ENCODE data around the gene ABO. TPM values are rescaled to one million over a fixed set of nuclear protein-coding genes. Genes with fewer than 3 reads are reported as not detected.
"Not testable (repeated sequence)": the region's sequence is repeated elsewhere in the genome, so short reads cannot be mapped to it uniquely, and the experiment has no call there.

The ABO gene
- total RNA-seq, 1 donor from 2014 or later, result 4.8 TPM

DNA sequence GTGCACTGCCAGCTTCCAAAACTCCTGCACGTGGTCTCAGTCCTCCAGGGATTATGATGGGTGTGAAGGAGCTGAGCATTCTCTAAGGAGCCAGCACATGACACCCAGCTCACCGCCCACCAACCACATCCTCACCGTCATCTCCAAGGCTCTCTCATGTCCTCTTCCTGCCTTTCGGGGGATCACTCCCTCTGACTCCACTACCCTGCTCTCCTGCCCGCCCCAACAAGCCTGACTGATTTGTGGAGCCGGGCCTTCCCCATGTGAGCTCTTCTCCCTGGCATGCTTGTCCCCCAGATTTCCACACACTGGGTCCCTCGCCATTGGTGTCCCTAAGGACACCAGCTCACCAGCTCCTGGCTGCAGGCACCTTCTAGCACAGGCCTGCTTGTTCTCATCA is 1.9 kb downstream of the ABO start:
- Histone ChIP-seq H3K4me3 (no peak overlapping the region), H3K27ac (no peak overlapping the region), H3K4me1 (no peaks in the 10 kb centered on the region), H3K9me3 (no peaks in the 10 kb centered on the region), H3K36me3 (no peaks in the 10 kb centered on the region), H3K27me3 (peaks cover 8% of the 10 kb centered on the region)
- TF ChIP-seq, protein P1, sequence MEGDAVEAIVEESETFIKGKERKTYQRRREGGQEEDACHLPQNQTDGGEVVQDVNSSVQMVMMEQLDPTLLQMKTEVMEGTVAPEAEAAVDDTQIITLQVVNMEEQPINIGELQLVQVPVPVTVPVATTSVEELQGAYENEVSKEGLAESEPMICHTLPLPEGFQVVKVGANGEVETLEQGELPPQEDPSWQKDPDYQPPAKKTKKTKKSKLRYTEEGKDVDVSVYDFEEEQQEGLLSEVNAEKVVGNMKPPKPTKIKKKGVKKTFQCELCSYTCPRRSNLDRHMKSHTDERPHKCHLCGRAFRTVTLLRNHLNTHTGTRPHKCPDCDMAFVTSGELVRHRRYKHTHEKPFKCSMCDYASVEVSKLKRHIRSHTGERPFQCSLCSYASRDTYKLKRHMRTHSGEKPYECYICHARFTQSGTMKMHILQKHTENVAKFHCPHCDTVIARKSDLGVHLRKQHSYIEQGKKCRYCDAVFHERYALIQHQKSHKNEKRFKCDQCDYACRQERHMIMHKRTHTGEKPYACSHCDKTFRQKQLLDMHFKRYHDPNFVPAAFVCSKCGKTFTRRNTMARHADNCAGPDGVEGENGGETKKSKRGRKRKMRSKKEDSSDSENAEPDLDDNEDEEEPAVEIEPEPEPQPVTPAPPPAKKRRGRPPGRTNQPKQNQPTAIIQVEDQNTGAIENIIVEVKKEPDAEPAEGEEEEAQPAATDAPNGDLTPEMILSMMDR (IDR thresholded peaks at IDR 0.05), result no peak
- DNase-seq (ENCODE audit: low spot score in 2 of 2), result no peak
- intact Hi-C loops (cut with DNase I), result no loop called here

DNA sequence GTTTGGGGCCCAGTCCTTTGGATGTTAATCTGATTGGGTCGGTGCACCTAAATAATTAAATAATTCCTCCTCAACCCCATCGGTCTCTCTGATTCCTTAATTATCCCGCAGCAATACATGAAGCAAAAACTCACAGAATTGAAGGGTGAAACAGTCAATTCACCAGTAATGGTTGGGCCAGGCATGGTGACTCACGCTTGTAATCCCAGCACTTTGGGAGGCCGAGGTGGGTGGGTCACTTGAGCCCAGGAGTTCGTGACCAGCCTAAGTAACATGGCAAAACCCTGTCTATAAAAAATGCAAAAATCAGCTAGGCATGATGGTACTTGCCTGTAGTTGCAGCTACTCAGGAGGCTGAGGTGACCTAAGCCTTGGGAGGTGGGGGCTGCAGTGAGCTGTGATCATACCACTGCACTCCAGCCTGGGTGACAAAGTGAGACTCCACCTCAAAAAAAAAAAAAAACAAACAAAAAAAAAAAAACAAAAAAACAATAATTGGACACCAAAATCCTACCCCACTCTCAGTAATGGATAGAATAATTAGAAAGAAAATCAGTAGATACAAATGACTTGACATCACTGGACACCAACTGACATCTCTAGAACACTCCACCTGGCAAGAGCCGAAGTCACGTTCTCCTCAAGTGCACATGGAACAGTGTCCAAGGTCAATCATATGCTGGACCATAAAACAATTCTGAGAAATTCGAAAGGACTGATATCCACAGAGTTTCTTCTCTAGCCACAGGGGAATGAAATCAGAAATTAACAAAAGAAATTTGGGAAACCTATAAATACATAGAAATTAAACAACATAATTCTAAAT is 5.3 kb downstream of the ABO start:
- H3K9me3 ChIP-seq, result no peaks in the 10 kb centered on the region
- TF ChIP-seq, protein P1 (IDR thresholded peaks at IDR 0.05), result no peak
- H3K27ac ChIP-seq, result no peak overlapping the region
- no peak for DNase-seq (ENCODE audit: low spot score in 2 of 2)
- H3K4me3 ChIP-seq, result no peak overlapping the region
- no peaks in the 10 kb centered on the region for H3K36me3 ChIP-seq
- no peaks in the 10 kb centered on the region for H3K4me1 ChIP-seq
- no peaks in the 10 kb centered on the region for H3K27me3 ChIP-seq
- intact Hi-C loops (cut with DNase I), result no loop called here

DNA sequence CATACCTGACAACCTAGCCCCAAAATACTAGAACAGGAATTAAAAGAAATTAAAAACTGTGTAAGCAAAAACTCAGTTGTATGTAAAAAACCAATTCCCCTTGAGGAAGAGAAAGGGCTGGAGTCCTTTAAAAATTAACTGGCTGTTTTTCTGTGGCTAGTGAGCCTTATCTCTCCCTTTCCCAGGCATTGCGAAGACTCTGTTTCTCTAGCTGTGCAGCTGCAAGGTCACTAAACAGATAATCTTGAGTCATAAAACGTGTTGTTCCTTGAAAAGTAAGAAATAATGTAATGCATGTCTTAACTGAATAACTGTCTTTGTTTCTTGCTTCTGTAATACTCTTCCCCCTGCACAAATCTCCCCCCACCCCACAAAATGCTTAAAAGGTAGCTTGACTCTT is 5.9 kb downstream of the ABO start:
- H3K4me3 ChIP-seq; H3K4me1 ChIP-seq; DNase-seq (ENCODE audit: low spot score in 2 of 2); H3K36me3 ChIP-seq; intact Hi-C loops (cut with DNase I); H3K9me3 ChIP-seq; H3K27ac ChIP-seq; H3K27me3 ChIP-seq: not testable (repeated sequence)

DNA sequence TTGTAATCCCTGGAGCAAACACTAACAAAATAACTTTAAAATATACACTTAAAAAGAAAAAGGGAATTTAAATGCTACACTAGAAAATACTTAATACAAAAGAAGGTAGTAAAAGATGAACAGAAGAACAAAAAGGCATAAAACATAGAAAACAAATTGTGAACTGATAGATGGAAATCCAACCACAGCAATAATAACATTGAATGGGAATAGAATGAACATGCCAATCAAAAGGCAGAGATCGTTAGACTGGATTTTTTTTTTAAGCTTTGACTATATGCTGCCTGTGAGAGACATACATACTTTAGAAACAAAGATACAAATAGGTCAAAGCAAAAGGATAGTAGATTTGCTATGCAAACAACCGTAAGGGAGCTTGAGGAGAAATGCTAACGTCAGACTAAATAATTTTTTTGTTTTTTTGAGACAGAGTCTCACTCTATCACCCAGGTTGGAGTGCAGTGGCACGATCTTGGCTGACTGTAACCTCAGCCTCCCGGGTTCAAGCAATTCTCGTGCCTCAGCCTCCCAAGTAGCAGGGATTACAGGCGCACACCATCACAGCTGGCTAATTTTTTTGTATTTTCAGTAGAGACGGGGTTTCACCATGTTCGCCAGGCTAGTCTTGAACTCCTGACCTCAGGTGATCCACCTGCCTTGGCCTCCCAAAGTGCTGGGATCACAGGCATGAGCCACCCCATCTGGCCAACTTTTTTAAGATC is 6.5 kb downstream of the ABO start:
- no peaks in the 10 kb centered on the region for H3K36me3 ChIP-seq
- TF ChIP-seq, protein P1 (IDR thresholded peaks at IDR 0.05), result no peak
- H3K27ac ChIP-seq, result no peak overlapping the region
- H3K4me3 ChIP-seq, result no peak overlapping the region
- no peak for DNase-seq (ENCODE audit: low spot score in 2 of 2)
- intact Hi-C loops (cut with DNase I), result no loop called here
- no peaks in the 10 kb centered on the region for H3K4me1 ChIP-seq
- no peaks in the 10 kb centered on the region for H3K9me3 ChIP-seq
- no peaks in the 10 kb centered on the region for H3K27me3 ChIP-seq

DNA sequence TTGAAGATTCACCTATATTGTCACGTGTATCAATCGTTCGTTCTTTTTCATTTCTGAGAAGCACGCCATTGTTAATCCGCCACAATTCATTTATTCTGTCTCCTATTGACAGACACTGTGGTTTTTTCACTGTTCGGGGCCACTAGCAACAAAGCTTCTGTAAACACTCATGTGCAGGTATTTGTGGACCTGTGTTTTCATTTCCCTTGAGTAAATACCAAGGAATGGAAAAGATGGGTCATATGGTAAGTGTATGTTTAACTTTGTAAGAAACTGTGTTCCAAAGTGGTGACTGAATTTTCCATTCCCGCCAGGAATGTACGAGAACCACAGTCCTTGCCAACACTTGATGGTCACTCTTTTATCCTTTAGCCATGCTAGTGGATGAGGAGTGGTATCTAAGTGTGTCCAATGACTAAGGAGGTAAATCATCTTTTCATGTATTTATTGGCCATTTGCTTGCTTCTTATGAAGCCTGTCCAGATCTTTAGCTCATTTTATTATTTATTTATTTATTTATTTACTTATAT is 10.7 kb downstream of the ABO start:
- TF ChIP-seq, protein P1 (IDR thresholded peaks at IDR 0.05), result no peak
- Histone ChIP-seq H3K36me3 (no peaks in the 10 kb centered on the region), H3K4me1 (no peaks in the 10 kb centered on the region), H3K9me3 (no peaks in the 10 kb centered on the region), H3K4me3 (no peak overlapping the region), H3K27ac (no peak overlapping the region), H3K27me3 (no peaks in the 10 kb centered on the region)
- intact Hi-C loops (cut with DNase I), result no loop called here
- no peak for DNase-seq (ENCODE audit: low spot score in 2 of 2)

DNA sequence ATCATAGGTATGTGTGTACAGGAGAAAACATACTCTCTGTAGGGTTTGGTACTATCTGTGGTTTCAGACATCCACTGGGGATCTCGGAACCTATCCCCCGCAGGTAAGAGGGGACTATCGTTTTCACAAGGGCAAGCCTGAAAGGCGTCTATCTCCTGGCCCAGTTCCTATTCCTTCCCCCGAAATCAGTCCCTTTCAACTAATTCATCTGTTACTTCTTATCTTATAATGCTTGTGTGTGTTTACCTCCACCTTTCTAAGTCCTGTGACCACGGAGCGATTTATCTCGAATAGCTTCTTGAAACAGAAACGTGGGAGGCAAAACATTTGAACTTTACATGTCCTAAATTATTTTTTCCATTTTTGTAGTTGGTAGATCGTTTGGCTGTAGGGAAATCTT is 11.4 kb downstream of the ABO start:
- Histone ChIP-seq H3K27me3 (no peaks in the 10 kb centered on the region), H3K27ac (no peak overlapping the region), H3K9me3 (no peaks in the 10 kb centered on the region), H3K4me3 (no peak overlapping the region), H3K4me1 (no peaks in the 10 kb centered on the region), H3K36me3 (no peaks in the 10 kb centered on the region)
- intact Hi-C loops (cut with DNase I), result no loop called here
- DNase-seq (ENCODE audit: low spot score in 2 of 2), result no peak
- TF ChIP-seq, protein P1 (IDR thresholded peaks at IDR 0.05), result no peak

Data from ascending aorta (tissue), 2 donors.